Renal cortex interstitium (tissue), 11 donors: ENCODE measurements around the gene BCAP31. TPM values are rescaled to one million over a fixed set of nuclear protein-coding genes. Genes with fewer than 3 reads are reported as not detected.
"Not testable (repeated sequence)": the region's sequence is repeated elsewhere in the genome, so short reads cannot be mapped to it uniquely, and the experiment has no call there.

Source experiments
- DNase-seq, 11 donors: peaks; one replicate each; pipeline ENCODE4 v3.0.0-alpha.2; 2013; ENCODE audit warnings: low read depth in 9 of 11, low spot score in 4 of 11; ENCODE audit errors: extremely low read depth in 1 of 11
- polyA plus RNA-seq, 3 donors: library from polyadenylated mRNA; unstranded; fragments of 120-200 nt; gene quantifications; one replicate each; pipeline ENCODE4 v1.2.1, GENCODE V29; 2013; ENCODE audit not compliant: insufficient read length in 3 of 3

BCAP31 gene
- polyA plus RNA-seq, 3 donors, result 182 to 189 (median 189) TPM

DNA sequence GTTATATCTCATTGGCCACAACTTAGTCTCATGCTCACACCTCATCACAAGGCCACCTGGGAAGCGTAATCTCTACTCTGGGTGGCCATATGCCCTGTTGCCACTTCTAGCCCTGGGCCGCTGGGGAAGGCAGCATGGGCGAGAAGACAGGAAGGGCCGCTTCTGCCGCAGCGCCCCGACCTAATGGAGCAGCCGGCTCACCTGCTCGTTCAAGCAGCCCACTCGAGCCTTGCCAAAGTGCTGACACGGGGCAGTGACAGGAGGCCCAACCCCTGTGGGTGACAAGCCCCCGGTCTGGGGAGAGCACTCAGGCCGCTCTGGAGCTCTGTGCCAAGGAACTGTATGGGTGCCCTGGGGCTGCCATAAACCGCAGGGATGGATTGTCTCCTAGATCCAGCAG is 17.9 kb upstream of the BCAP31 start:
- DNase-seq, result not testable (repeated sequence)

DNA sequence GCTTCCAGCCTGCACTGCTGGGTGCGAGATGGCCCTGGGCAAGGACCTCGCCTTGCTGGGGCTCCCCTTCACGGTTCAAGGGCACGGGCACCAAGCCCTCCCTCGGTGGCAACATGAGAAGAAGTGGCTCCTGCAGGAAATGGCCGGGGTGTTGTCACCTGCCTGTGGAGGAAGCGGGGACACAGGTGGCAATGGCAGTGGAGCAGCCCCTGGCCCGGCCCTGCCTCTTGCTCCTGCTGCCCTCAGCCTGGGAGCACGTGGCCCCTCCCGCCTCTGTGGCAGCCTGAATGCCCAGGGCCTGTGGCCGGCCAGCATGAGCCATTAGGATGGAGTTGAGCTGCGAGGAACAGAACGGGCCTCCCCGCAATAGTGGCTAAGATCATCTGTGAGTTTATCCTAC is 17.3 kb upstream of the BCAP31 start:
- DNase-seq, result no peak

DNA sequence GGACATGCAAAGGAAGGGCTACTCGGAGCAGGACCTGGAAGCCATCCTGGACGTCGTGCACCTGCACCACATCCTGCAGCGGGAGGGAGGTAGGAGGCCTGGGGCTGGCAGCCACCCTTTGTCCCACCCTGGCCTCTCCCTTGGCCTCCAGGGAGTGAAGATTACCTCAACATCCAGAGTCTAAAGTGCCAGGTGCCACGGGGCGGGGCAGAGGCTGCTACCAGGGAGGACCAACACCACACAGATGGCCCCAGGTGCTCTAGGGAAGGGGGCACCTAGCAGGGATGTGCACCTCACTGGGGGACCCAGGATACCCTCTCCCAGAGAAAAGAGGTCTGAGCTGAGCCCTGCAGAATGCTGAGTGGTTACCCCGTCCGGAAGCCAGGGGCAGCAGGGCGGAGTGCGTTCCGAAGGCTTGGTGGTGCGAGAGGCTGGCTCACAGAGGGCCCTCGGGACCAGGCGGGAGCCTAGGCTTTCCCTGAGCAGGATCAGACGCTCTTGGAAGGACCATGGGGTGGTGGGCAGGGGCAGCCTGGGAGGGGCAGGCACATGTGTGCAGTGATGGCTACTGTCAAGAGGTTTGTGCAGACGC is 16.5 kb upstream of the BCAP31 start:
- no peak for DNase-seq

DNA sequence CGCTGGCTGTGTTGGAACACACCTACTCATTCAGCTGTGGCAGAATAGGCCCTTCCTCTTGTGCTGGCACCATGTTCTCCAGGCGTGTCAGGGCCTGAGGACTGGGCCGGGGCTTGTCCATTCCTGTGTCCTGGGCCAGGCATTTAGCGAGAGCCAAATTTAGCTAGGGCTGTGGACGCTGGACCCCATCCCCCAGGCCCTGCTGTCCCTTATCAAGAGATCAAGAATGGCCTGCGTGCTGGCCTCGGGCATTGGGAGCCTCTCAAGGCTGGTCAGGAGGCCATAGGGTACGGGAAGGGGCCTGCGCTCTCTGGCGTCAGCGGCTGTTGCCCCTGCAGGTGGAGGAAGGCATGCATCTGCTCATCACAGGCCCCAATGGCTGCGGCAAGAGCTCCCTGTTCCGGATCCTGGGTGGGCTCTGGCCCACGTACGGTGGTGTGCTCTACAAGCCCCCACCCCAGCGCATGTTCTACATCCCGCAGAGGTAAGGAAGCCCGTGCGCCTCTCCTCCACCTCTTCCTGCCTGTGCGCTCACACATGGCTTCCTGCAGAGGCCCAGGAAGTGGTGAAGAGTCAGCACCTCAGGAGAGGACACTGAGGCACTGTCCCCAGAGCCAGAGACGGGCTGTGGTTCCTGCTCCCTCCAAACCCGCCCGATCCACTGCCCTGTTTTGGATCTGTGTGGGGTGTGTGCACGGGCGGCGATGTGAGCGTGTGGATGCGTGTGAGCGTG is 15.7 kb upstream of the BCAP31 start:
- DNase-seq, result no peak

- DNase-seq, result no peak
These were observed 13.9 kb upstream of the BCAP31 start for GRCh38 chrX:153738056-153738605.

DNA sequence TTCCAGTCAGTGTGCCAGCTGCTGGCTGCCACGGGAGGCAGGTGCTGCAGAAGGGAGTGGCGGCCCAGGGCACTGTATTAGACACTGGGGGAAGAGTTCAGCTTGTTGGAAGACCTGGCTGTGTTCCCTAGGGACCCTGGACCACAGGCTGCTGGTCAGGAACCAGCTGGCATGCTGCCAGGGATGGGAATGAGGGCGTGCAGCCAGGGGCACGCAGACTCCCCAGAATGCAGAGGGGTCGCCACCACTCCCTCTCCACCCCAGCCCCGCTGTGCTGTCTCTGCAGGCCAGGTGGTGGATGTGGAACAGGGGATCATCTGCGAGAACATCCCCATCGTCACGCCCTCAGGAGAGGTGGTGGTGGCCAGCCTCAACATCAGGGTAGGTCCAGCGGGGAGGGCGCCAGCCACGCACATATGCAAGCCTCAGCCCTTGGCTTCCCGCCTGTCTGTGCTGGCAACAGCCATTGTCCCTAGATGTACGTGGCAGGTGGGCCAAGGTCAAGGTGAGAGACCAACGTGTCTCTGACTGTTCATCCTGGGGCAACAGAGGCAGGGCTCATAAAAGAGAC is 12.8 kb upstream of the BCAP31 start:
- no peak for DNase-seq

DNA sequence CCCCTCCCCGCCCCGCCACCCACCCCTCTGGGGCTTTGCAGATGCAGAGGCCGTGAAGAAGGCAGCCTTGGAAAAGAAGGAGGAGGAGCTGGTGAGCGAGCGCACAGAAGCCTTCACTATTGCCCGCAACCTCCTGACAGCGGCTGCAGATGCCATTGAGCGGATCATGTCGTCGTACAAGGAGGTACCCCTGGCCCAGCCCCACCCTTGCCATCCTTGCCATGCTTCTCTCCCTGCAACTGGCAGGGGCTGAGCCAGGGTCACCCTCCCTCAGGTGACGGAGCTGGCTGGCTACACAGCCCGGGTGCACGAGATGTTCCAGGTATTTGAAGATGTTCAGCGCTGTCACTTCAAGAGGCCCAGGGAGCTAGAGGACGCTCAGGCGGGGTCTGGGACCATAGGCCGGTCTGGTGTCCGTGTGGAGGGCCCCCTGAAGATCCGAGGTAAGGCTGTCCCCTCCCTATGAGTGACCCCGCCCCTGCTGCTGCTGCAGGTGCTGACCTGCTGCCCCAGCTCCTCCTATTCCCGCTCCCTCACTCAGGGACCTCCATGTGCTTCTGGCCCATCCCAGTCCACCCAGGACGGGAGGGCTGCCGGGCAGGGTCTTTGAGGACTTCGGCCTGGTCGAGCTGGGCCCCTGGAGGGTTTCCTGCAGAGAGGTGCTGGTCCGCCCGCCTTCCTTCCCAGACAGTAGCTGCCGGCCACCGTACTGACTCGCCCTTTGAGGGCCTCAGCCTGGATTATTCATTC is 12.1 kb upstream of the BCAP31 start:
- no peak for DNase-seq

DNA sequence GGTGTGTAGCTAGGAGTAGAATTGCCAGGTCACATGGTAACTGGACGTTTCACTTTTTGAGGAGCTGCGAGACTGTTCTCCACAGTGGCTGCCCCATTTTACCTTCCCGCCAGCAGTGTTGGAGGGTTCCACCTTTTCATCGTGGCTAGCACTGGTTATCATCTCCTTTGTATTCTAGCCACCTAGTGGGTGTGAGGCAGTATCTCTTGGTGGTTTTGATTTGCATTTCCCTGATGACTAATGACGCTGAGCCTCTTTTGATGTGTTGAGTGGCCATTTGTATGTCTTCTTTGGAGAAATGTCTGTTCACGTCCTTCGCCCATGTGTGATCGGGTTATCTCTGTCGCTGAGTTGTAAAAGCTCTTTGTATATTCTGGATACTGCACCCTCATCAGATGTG is 11.1 kb upstream of the BCAP31 start:
- no peak for DNase-seq

GRCh38 chrX:153734871-153735270 is 10.7 kb upstream of the BCAP31 start:
- DNase-seq, result no peak

GRCh38 chrX:153733651-153734240 is 9.6 kb upstream of the BCAP31 start:
- no peak for DNase-seq

DNA sequence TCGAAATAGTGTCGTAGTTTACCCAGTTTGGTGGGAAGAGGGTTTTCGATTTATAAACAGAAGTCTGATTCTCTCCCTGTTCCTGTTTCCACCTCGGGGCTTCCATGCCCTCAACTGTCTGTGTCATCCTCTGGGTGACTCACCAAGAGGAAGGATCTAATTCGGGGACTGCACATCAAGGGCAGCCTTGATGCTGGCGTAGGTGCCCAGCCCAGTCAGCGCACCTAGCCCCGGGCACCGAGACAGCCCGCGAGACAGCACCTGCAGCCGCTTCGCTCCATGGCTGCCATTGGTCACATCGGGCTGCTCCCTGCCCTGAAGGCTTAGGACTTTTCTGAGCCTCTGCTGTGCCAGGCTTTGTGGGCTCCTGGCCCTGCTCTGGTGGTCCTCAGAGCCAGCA is 8.2 kb upstream of the BCAP31 start:
- DNase-seq, result no peak

DNA sequence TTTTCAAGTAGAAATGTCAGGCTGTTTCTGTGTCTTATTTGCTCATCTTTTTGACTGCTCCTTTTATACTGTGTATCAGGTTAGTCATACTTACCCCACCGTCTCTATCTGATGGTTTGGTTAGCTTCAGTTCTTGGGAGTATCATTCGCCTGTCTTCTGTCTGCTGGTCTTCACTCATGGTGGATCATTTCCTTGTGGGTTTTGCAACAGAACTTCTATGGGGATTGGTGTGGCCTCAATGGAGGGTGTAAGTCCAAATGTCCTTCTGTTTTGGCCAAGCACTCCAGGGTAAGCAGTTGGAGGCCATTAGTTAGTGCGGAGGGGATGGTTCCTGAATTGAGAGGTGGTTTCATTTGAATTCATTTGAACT is 7.6 kb upstream of the BCAP31 start:
- no peak for DNase-seq

DNA sequence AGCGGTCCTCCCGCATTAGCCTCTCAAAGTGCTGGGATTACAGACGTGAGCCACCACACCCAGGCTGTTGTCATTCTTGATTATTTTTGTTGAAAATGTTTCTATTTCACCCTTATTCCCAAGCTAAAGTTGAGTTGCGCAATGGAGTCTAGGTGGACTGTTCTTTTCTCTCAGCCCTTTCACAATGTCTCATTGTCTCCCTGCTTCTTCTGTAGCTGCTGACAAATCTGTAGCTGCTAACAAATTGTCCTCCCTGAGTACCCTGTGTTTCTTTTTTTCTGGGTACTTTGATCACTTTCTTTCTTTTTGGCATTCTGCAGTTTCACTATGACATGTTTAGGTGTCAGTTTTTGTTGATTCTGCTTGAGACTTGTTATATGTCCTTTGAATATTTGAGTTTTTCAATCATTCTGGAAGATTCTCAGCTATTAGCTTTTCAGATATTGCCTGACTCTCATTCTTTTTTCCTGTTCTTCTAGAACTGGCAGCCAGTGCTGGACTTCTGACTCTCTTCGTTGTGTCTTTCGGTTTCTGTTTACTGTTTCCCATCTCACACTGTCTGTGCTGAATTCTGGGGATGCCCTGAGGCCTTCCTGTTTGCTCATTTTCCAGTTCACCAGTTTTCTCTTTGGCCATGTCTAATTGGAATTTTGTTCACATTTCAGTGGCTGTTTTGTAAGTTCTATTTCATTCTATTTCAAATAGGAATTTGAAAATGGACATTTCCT is 7.1 kb upstream of the BCAP31 start:
- no peak for DNase-seq

- not testable (repeated sequence) for DNase-seq
These were observed 5.9 kb upstream of the BCAP31 start for GRCh38 chrX:153730115-153730514.

- no peak for DNase-seq
These were observed 4.9 kb upstream of the BCAP31 start for GRCh38 chrX:153728951-153729631.

DNA sequence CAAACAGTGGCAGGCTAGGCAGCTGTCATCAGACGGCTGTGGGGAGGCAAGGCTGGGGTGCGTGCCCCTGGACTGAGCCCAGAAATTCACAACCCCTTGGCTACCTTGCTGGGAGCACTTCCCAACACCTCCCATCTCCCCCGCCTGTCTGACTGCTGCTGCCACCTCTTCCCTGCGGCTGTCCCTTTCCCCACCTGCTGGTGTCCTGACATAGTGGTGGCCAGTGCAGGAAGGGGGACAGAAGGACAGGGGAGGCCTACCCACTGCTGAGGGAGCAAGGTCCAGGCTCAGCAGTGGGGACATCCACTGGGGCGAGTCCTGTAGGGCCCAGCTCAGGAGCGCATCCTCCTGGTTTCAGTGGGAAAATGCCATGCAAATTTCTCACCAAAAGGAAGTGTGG is 3.9 kb upstream of the BCAP31 start:
- DNase-seq, result no peak

- DNase-seq, result no peak
These were observed 3.1 kb upstream of the BCAP31 start for GRCh38 chrX:153727123-153727931.
